SU-DHL-6 (cell line): ENCODE measurements around the gene VAV3.

Source experiments
- H2AFZ ChIP-seq: fragments of 200-600 bp; sonication (generic); 2 replicates; pipeline ENCODE4 v1.6.1; 2014; ENCODE audit warnings: low read depth, mild to moderate bottlenecking, moderate library complexity, mixed read lengths, antibody characterized with exemption, low read length; ENCODE audit not compliant: severe bottlenecking
- H3F3A ChIP-seq: fragments of 200-600 bp; shearing (Covaris generic); 2 replicates; pipeline ENCODE4 v1.6.0; 2016; ENCODE audit warnings: antibody characterized with exemption, mild to moderate bottlenecking; ENCODE audit not compliant: insufficient read depth
- H3K27ac ChIP-seq: fragments of 200-600 bp; sonication (generic); 2 replicates; pipeline ENCODE4 v1.5.1; 2016; ENCODE audit warnings: low read depth, mild to moderate bottlenecking, low read length, moderate library complexity, mixed read lengths
- H3K27me3 ChIP-seq: fragments of 200-600 bp; sonication (generic), shearing (Covaris generic); 2 replicates; pipeline ENCODE4 v1.6.0; 2014; ENCODE audit warnings: mild to moderate bottlenecking, low read length
- H3K36me3 ChIP-seq: fragments of 200-600 bp; sonication (generic); 2 replicates; pipeline ENCODE4 v1.6.1; 2014; ENCODE audit warnings: mild to moderate bottlenecking, low read length, mixed read lengths
- H3K4me2 ChIP-seq: fragments of 300-600, 200-600 bp; shearing (Covaris generic), sonication (generic); 2 replicates; pipeline ENCODE4 v1.6.0; 2014; ENCODE audit warnings: low read length, low read depth, mild to moderate bottlenecking; ENCODE audit not compliant: poor library complexity, severe bottlenecking
- H3K4me3 ChIP-seq: fragments of 200-600 bp; sonication (generic); 2 replicates; pipeline ENCODE4 v1.5.1; 2014; ENCODE audit warnings: antibody characterized with exemption, low read length, mild to moderate bottlenecking, mixed read lengths; ENCODE audit not compliant: insufficient read depth, poor library complexity, severe bottlenecking
- H3K79me2 ChIP-seq: fragments of 200-600 bp; sonication (generic); 2 replicates; pipeline ENCODE4 v1.6.1; 2014; ENCODE audit warnings: mild to moderate bottlenecking, low read length, moderate library complexity; ENCODE audit not compliant: insufficient read depth
- H3K9ac ChIP-seq: fragments of 200-600 bp; sonication (generic); 2 replicates; pipeline ENCODE4 v1.7.0; 2014; ENCODE audit warnings: mild to moderate bottlenecking, low read length
- H3K9me2 ChIP-seq: fragments of 200-600 bp; sonication (generic); replicated peaks from 2 replicates; pipeline ENCODE4 v1.6.1; 2014; ENCODE audit warnings: low read length; ENCODE audit not compliant: insufficient read depth
- H3K9me3 ChIP-seq: fragments of 200-600 bp; sonication (generic); 2 replicates; pipeline ENCODE4 v1.6.1; 2014; ENCODE audit warnings: low read length, mixed read lengths; ENCODE audit not compliant: insufficient read depth
- H4K20me1 ChIP-seq: fragments of 200-600 bp; sonication (generic); 2 replicates; pipeline ENCODE4 v1.6.1; 2014; ENCODE audit warnings: low read depth, mild to moderate bottlenecking, antibody characterized with exemption, low read length, moderate library complexity, mixed read lengths
- EZH2phosphoT487 ChIP-seq: fragments of 200-600 bp; sonication (generic), shearing (Covaris generic); conservative IDR thresholded peaks from 2 replicates; pipeline ENCODE4 v1.6.1; 2018; ENCODE audit warnings: mild to moderate bottlenecking, antibody characterized with exemption, low read length, moderate library complexity, mixed read lengths
- TF ChIP-seq, protein P1 (sequence below): fragments of 200-600 bp; sonication (generic); IDR thresholded peaks from one replicate; pipeline ENCODE4 v1.5.1; 2017; ENCODE audit warnings: antibody characterized with exemption, mild to moderate bottlenecking, low read length, moderate library complexity; ENCODE audit not compliant: insufficient read depth, poor library complexity, severe bottlenecking

VAV3 gene

DNA sequence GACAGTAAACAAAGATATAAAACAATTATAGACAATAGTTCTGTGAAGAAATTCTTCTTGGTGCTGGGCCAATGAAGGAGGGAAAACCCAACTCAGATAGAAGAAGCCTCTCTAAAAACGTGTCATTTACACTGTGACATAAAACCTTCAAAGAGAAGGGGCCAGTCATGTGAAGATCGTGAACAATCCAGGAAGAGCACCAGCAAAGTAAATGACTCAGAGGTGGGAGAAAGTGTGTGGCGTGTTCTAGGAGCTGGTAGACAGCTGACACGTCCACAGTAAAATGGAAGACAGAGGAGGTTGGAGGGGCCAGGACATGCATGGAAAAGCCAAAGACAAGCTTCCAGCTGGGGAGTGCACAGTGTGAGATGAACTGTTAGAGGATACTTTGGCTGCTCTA is 143.6 kb downstream of the VAV3 start:
- no peaks in the 10 kb centered on the region for H3K79me2 ChIP-seq
- no peak for TF ChIP-seq EZH2phosphoT487
- TF ChIP-seq, protein P1, sequence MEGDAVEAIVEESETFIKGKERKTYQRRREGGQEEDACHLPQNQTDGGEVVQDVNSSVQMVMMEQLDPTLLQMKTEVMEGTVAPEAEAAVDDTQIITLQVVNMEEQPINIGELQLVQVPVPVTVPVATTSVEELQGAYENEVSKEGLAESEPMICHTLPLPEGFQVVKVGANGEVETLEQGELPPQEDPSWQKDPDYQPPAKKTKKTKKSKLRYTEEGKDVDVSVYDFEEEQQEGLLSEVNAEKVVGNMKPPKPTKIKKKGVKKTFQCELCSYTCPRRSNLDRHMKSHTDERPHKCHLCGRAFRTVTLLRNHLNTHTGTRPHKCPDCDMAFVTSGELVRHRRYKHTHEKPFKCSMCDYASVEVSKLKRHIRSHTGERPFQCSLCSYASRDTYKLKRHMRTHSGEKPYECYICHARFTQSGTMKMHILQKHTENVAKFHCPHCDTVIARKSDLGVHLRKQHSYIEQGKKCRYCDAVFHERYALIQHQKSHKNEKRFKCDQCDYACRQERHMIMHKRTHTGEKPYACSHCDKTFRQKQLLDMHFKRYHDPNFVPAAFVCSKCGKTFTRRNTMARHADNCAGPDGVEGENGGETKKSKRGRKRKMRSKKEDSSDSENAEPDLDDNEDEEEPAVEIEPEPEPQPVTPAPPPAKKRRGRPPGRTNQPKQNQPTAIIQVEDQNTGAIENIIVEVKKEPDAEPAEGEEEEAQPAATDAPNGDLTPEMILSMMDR: no peak
- no peak overlapping the region for H3K4me2 ChIP-seq

DNA sequence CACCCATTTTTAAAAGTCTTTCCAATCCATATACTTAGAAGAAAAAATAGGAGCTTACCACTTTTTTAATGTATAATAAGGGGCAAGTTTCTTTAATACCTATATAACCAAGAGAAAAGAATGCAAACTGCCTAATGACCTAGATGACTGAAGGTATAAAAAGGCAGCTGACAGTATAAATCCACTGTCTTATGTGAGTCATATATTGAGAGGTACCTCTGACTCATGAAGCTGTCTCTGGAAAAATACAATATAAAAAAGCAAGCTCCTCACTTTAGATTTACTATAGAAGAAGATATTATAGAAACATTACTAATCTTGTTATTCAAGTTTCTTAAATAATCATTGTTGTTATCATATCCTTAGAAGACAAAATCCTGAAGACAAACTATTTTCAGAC is 144.2 kb downstream of the VAV3 start:
- Histone ChIP-seq H2AFZ (no peak overlapping the region), H3F3A (no peaks in the 10 kb centered on the region; the same call in 1 of the 2 replicates), H3K36me3 (no peaks in the 10 kb centered on the region), H3K4me3 (no peak overlapping the region), H3K9ac (no peak overlapping the region), H3K27ac (no peak overlapping the region), H3K79me2 (no peaks in the 10 kb centered on the region), H3K9me3 (no peaks in the 10 kb centered on the region), H3K4me2 (no peak overlapping the region), H4K20me1 (no peaks in the 10 kb centered on the region), H3K9me2 (no peaks in the 10 kb centered on the region), H3K27me3 (no peaks in the 10 kb centered on the region)
- TF ChIP-seq EZH2phosphoT487: no peak
- TF ChIP-seq, protein P1: no peak

More for the DNA sequence above, 143.6 kb downstream of the VAV3 start:
- Histone ChIP-seq H4K20me1 (no peaks in the 10 kb centered on the region), H3K4me3 (no peak overlapping the region), H3K9me3 (no peaks in the 10 kb centered on the region), H3F3A (no peaks in the 10 kb centered on the region; the same call in 1 of the 2 replicates), H3K27ac (no peak overlapping the region), H3K27me3 (no peaks in the 10 kb centered on the region), H3K36me3 (no peaks in the 10 kb centered on the region), H2AFZ (no peak overlapping the region), H3K9ac (no peak overlapping the region), H3K9me2 (no peaks in the 10 kb centered on the region)

DNA sequence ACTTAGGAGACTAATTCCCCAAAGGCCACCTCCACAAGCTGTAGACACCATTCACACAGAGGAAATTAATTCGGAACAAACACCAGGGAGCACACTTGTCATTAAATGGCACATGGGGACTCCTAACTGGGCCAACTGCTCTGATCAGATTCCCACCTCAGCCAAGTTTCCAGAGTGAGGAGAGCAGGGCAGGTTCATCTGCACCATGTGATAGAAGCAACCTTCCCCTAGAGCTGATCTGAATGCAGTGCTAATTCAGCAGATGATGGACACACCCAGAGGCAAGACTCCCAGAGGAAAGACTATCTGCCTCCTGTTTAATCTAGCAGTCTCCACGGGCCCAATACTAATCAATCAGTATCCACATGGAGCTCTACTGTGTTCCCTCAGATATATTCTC is 147.0 kb downstream of the VAV3 start:
- Histone ChIP-seq H3K79me2 (no peaks in the 10 kb centered on the region), H4K20me1 (no peaks in the 10 kb centered on the region), H3K27ac (no peak overlapping the region), H3K4me3 (no peak overlapping the region), H3K9me2 (no peaks in the 10 kb centered on the region), H3K4me2 (no peak overlapping the region), H3K9me3 (no peaks in the 10 kb centered on the region), H3K9ac (no peak overlapping the region), H2AFZ (no peak overlapping the region), H3F3A (no peaks in the 10 kb centered on the region; the same call in 1 of the 2 replicates), H3K27me3 (no peaks in the 10 kb centered on the region), H3K36me3 (no peaks in the 10 kb centered on the region)
- TF ChIP-seq, protein P1: no peak
- no peak for TF ChIP-seq EZH2phosphoT487
